Measurements from ENCODE around the gene PDZD2. TPM values are rescaled to one million over a fixed set of nuclear protein-coding genes. Genes with fewer than 3 reads are reported as not detected.

The PDZD2 gene
- total RNA-seq, 1 donor from 2014 or later, result 23.3 TPM

DNA sequence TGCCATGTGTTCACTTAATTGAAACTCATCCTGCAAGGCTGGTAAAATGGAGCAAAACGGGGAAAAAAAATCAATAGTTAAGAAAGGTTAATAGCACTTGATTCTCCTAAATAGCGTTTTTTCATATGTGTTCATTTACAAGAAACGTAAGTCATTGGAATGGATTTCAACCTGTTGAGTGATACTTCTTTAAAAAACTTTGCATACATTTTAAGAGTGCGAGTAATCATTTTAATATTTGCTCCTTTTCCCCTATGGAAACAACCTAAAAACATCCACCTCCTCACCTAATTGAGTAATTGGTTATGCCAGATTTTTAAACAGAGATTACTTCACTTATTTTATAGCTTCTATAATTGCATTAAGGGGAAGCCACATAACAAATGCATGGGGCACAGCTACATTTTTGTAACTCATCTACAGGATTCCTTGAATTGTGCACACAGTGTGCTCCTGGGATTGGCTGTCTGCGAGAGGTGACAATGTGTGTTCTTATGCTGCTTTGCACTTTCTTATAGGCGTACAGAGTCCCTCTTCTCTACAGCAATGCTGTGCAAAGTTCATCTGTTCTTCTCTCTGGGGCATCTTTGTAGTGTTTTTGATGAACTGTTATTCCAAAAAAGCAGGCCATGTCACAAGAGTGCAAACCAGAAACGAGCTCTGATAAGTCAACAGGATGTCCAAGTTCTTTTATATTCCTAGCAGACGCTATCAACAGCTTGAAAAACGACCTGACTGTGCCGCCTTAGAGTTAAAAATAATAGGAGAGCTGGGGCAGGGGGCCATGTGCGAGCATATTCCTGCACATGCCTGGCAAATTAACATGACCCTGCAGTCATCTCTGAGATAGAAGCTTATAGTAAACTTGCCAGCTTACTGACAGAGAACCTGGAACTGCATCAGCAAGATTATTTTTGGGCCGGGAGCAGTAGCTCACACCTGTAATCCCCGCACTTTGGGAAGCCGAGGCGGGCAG, 417.2 kb downstream of the PDZD2 start:
- no peaks in the 10 kb centered on the region for H3K9me3 Mint-ChIP-seq (ENCODE audit: unreplicated experiment)
- peaks cover 6% of the 10 kb centered on the region for H3K36me3 Mint-ChIP-seq (ENCODE audit: unreplicated experiment)
- H3K4me1 Mint-ChIP-seq (ENCODE audit: low read depth, unreplicated experiment), result peaks cover 2% of the 10 kb centered on the region
- H3K27ac Mint-ChIP-seq (ENCODE audit: unreplicated experiment), result no peak overlapping the region
- no peak for TF ChIP-seq CTCF (IDR thresholded peaks at IDR 0.05; ENCODE audit: partially characterized antibody, unreplicated experiment)
- DNase-seq, result no peak
- no peak overlapping the region for H3K4me3 Mint-ChIP-seq (ENCODE audit: unreplicated experiment)
- H3K27me3 Mint-ChIP-seq (ENCODE audit: unreplicated experiment), result no peaks in the 10 kb centered on the region

DNA sequence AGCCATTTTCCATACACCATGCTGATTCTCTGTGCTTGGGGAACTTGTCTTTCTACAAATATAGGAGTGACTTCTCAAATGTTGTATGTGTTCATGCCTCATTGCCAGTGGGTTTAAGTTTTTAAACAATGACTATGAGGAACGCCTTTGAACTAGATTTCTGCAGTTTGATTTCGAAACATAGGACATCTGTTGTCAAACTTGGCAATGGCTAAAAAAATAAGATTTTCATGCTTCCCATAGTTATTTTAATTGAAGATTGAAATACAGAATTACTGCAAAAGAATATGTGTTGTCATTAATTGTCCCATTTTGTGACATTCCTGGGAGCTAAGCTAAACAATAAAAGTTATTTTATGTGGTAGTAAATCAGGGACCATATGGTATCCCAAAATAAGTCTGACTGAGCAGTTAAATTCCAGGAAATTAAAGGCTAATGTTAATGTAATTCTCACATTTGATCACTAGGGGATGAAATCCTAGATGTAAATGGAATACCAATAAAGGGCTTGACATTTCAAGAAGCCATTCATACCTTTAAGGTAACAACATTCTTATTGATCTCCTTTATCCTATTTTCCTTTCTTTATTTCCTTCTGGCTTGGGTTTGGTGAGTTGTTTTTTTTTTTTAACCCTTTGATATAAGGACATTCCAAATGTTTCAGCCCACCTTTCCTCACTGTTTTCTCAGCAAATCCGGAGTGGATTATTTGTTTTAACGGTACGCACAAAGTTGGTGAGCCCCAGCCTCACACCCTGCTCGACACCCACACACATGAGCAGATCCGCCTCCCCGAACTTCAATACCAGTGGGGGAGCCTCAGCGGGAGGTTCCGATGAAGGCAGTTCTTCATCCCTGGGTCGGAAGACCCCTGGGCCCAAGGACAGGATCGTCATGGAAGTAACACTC, 418.5 kb downstream of the PDZD2 start:
- TF ChIP-seq CTCF (IDR thresholded peaks at IDR 0.05; ENCODE audit: partially characterized antibody, unreplicated experiment), result peak; percentile 68
- no peak for DNase-seq
- no peaks in the 10 kb centered on the region for H3K9me3 Mint-ChIP-seq (ENCODE audit: unreplicated experiment)
- no peak overlapping the region for H3K27ac Mint-ChIP-seq (ENCODE audit: unreplicated experiment)
- peaks cover 2% of the 10 kb centered on the region for H3K4me1 Mint-ChIP-seq (ENCODE audit: low read depth, unreplicated experiment)
- H3K4me3 Mint-ChIP-seq (ENCODE audit: unreplicated experiment), result no peak overlapping the region
- peaks cover 8% of the 10 kb centered on the region for H3K36me3 Mint-ChIP-seq (ENCODE audit: unreplicated experiment)
- H3K27me3 Mint-ChIP-seq (ENCODE audit: unreplicated experiment), result no peaks in the 10 kb centered on the region

- H3K36me3 Mint-ChIP-seq (ENCODE audit: unreplicated experiment), result peaks cover 8% of the 10 kb centered on the region
- DNase-seq, result no peak
- H3K9me3 Mint-ChIP-seq (ENCODE audit: unreplicated experiment), result no peaks in the 10 kb centered on the region
- no peak for TF ChIP-seq CTCF (IDR thresholded peaks at IDR 0.05; ENCODE audit: partially characterized antibody, unreplicated experiment)
- H3K27me3 Mint-ChIP-seq (ENCODE audit: unreplicated experiment), result no peaks in the 10 kb centered on the region
- peaks cover 2% of the 10 kb centered on the region for H3K4me1 Mint-ChIP-seq (ENCODE audit: low read depth, unreplicated experiment)
- H3K27ac Mint-ChIP-seq (ENCODE audit: unreplicated experiment), result no peak overlapping the region
- no peak overlapping the region for H3K4me3 Mint-ChIP-seq (ENCODE audit: unreplicated experiment)
Measured at GRCh38 chr5:32058101-32058500, 419.2 kb downstream of the PDZD2 start.

DNA sequence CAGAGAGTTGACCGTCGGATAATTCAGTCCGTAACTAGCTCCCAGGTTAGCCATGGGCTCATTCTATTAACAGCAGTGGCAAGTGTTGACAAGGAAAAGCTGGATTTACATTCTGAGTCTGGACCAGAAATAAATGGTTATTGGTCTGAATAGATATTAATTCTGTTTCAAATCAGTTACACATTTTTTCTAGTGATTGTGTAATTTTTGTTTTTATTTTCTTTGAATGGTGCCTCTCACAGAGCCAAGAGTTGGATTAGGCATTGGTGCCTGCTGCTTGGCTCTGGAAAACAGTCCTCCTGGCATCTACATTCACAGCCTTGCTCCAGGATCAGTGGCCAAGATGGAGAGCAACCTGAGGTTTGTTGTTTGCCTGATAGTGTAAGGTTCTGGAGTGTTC, 420.1 kb downstream of the PDZD2 start:
- H3K4me1 Mint-ChIP-seq (ENCODE audit: low read depth, unreplicated experiment), result peaks cover 2% of the 10 kb centered on the region
- no peak overlapping the region for H3K27ac Mint-ChIP-seq (ENCODE audit: unreplicated experiment)
- no peak for TF ChIP-seq CTCF (IDR thresholded peaks at IDR 0.05; ENCODE audit: partially characterized antibody, unreplicated experiment)
- no peak for DNase-seq
- peaks cover 8% of the 10 kb centered on the region for H3K36me3 Mint-ChIP-seq (ENCODE audit: unreplicated experiment)
- no peaks in the 10 kb centered on the region for H3K9me3 Mint-ChIP-seq (ENCODE audit: unreplicated experiment)
- no peaks in the 10 kb centered on the region for H3K27me3 Mint-ChIP-seq (ENCODE audit: unreplicated experiment)
- H3K4me3 Mint-ChIP-seq (ENCODE audit: unreplicated experiment), result no peak overlapping the region

All from glutamatergic neuron (in vitro differentiated cells).